NCI-H1092 treated with DMSO at 0.1 percent for 48 hours (cell line): ENCODE results near the gene RCAN3.

Source experiments
- DNase-seq: peaks from one replicate; lab custom pipeline; 2025; lab: John Stamatoyannopoulos, UW

RCAN3 gene

GRCh38 chr1:24580756-24581155 is 78.1 kb downstream of the RCAN3 start:
- no peak for DNase-seq

GRCh38 chr1:24584171-24584647 is 81.6 kb downstream of the RCAN3 start:
- DNase-seq, result no peak

- no peak for DNase-seq
Measured at GRCh38 chr1:24586119-24586518, 83.5 kb downstream of the RCAN3 start.

- DNase-seq, result peak; percentile 72
Measured at GRCh38 chr1:24586970-24587820, 84.6 kb downstream of the RCAN3 start.

- DNase-seq, result no peak
Measured at GRCh38 chr1:24588573-24588972, 85.9 kb downstream of the RCAN3 start.

- DNase-seq, result no peak
Measured at GRCh38 chr1:24589200-24589599, 86.6 kb downstream of the RCAN3 start.
